ENCODE data around the gene QSOX2. TPM values are rescaled to one million over a fixed set of nuclear protein-coding genes. Genes with fewer than 3 reads are reported as not detected.

The QSOX2 gene
- total RNA-seq, 1 donor from 2014 or later: 6.1 TPM

DNA sequence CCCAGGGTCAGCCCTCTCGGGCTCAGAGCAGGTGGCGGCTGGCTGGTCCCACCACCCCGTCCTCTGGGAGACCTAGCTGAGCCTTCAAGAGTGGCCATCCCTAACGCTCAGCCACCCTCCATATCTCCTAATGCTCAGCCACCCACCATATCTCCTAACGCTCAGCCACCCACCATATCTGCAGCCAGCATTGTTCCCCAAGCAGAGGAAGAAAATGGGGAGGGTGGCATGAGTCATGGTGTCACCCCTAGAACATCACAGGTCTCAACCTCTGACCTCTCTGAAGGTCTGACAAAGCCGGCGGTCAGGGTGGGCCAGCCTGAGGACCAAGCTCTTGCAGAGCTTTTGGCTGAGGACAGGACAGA, 55.4 kb downstream of the QSOX2 start:
- DNase-seq (ENCODE audit: extremely low spot score in 2 of 2): no peak
- Histone ChIP-seq H3K36me3 (no peaks in the 10 kb centered on the region), H3K9me3 (no peaks in the 10 kb centered on the region), H3K27me3 (peaks cover 19% of the 10 kb centered on the region), H3K27ac (no peak overlapping the region), H3K4me1 (peaks cover 8% of the 10 kb centered on the region), H3K4me3 (no peak overlapping the region)
- no peak for TF ChIP-seq POLR2A (IDR thresholded peaks at IDR 0.05)
- intact Hi-C loops (cut with DNase I): no loop called here

DNA sequence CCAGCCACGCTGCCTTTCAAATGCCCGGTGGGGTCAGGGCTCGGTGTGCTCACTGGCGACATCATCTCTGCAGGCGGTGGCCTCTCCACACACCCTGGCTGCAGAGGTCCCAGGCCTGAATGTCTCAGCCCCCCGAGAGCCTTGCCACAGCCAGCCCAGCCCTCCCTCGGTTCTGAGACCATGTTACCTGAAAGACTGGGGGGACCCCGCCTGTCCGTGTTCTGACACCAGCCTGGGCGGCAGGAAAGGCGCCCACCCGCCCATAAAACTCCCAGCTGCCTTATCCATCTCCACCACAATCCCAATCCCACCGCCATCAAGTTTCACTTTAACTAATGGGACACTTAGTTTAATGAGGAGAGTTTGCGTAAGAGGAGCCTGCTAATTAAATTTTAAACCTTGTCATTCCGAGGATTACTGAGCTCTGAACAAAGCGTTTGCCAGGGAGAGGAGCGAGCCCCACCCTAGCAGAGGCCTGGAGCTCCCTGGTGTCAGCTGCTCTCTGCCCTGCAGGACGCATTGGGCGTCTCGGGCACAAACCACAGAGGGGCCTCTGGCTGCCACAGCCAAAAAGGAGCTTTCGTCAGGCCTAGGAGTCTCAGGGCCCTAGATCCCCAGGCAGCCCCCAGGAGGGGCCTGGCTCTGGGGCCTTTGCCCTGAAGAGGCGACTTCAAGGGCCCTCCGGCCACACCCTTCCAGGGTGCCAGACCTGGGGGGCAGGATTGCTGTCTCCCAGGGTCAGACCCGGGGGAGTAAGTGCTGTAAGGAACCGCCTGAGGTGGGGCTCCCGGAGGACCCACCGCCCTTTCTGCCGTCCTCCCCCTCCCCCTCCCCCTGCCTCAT, 56.0 kb downstream of the QSOX2 start:
- intact Hi-C loops (cut with DNase I): no loop called here
- no peak overlapping the region for H3K4me3 ChIP-seq
- DNase-seq (ENCODE audit: extremely low spot score in 2 of 2): no peak
- H3K36me3 ChIP-seq: no peaks in the 10 kb centered on the region
- TF ChIP-seq, protein P1, sequence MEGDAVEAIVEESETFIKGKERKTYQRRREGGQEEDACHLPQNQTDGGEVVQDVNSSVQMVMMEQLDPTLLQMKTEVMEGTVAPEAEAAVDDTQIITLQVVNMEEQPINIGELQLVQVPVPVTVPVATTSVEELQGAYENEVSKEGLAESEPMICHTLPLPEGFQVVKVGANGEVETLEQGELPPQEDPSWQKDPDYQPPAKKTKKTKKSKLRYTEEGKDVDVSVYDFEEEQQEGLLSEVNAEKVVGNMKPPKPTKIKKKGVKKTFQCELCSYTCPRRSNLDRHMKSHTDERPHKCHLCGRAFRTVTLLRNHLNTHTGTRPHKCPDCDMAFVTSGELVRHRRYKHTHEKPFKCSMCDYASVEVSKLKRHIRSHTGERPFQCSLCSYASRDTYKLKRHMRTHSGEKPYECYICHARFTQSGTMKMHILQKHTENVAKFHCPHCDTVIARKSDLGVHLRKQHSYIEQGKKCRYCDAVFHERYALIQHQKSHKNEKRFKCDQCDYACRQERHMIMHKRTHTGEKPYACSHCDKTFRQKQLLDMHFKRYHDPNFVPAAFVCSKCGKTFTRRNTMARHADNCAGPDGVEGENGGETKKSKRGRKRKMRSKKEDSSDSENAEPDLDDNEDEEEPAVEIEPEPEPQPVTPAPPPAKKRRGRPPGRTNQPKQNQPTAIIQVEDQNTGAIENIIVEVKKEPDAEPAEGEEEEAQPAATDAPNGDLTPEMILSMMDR (IDR thresholded peaks at IDR 0.05): no peak
- TF ChIP-seq POLR2AphosphoS5 (IDR thresholded peaks at IDR 0.05; ENCODE audit: insufficient read depth in 1 of 2, low read depth in 1 of 2) (no peak), POLR2A (IDR thresholded peaks at IDR 0.05) (no peak)
- H3K27ac ChIP-seq: no peak overlapping the region
- H3K4me1 ChIP-seq: peaks cover 8% of the 10 kb centered on the region
- peaks cover 19% of the 10 kb centered on the region for H3K27me3 ChIP-seq
- H3K9me3 ChIP-seq: no peaks in the 10 kb centered on the region

DNA sequence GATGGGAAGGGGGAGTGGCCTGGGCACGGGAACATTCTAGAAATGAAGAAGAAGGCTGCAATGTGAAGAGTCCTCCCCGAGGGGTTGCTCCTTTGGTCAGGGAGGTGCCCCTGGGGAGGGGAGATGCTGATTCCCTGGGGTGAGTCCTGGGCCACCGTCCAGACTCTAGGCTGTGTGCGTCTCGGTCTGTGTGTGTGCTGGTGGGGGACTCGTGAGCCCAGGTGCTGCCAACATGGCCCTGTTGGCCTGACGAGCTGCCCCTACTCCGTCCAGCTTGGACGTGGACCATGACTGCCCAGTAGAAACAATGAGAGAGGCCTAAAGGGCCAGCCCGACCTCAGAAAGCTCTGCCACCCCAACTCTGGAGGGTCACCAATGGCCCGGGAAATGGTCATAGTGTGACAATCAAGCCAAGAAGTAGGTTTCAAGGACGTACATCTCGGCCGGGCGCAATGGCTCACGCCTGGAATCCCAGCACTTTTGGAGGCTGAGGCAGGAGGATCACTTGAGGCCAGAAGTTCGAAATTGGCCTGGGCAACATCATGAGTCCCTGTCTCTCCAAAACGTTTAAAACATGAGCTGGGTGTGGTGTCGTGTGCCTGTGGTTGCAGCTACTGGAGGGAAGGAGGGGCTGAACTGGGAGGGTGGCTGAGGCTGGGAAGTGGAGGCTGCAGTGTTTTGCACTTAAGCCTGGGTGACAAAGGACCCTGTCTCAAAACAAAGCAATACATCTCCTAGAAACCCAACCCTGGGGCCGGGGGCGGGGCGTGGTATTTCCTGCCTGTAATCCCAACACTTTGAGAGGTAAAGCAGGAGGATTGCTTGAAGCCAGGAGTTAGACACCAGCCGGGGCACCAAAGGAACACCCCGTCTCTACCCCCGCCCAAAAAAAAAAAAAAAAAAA, 57.7 kb downstream of the QSOX2 start:
- Histone ChIP-seq H3K27ac (no peak overlapping the region), H3K9me3 (no peaks in the 10 kb centered on the region), H3K27me3 (peaks cover 8% of the 10 kb centered on the region), H3K4me3 (no peak overlapping the region), H3K4me1 (peaks cover 6% of the 10 kb centered on the region), H3K36me3 (no peaks in the 10 kb centered on the region)
- no peak for DNase-seq (ENCODE audit: extremely low spot score in 2 of 2)
- TF ChIP-seq POLR2A (IDR thresholded peaks at IDR 0.05) (no peak), POLR2AphosphoS5 (IDR thresholded peaks at IDR 0.05; ENCODE audit: insufficient read depth in 1 of 2, low read depth in 1 of 2) (no peak)
- TF ChIP-seq, protein P1 (IDR thresholded peaks at IDR 0.05): no peak
- intact Hi-C loops (cut with DNase I): no loop called here

DNA sequence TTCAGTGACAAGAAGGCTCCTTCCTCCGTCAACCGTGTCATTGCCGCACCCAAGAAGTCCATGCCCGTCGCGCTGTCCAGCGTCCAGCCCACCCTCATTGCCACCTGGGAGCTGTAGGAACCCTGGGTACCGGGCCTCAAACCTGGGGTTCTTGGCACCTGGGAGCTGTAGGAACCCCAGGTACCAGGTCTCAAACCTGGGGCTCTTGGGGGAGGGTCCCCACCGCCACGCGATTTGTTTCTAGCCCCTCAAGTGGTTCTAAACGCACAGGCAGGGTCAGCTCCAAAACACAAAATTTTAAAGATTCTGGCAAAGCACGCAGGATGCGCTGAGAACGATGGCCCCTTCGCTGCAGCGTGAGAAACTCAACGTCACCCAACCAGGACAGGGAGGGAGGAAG, 58.4 kb downstream of the QSOX2 start:
- intact Hi-C loops (cut with DNase I): no loop called here
- peaks cover 1% of the 10 kb centered on the region for H3K27me3 ChIP-seq
- no peaks in the 10 kb centered on the region for H3K9me3 ChIP-seq
- H3K36me3 ChIP-seq: no peaks in the 10 kb centered on the region
- no peaks in the 10 kb centered on the region for H3K4me1 ChIP-seq
- no peak for DNase-seq (ENCODE audit: extremely low spot score in 2 of 2)
- TF ChIP-seq, protein P1 (IDR thresholded peaks at IDR 0.05): no peak
- TF ChIP-seq POLR2AphosphoS5 (IDR thresholded peaks at IDR 0.05; ENCODE audit: insufficient read depth in 1 of 2, low read depth in 1 of 2): no peak
- TF ChIP-seq POLR2A (IDR thresholded peaks at IDR 0.05): no peak
- H3K27ac ChIP-seq: no peak overlapping the region
- H3K4me3 ChIP-seq: no peak overlapping the region

DNA sequence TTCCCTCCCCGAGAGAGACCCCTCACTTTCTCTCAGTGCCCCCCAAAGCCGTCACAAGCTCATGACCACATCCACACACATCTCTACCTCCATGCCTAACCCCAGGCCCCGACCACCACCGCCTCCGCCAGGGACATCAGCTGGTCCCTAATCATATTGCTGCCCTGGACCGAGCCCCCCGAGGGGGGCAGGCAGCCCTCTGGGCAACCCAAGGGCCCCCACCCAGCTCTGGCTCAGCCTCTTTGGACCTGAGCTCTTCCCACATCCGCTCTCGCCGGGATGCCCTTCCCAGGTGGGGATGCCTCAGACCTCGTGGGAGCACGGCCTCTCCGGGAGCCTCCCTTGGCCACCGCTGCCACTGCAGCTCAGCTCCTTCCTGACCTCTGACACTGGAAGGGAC, 59.2 kb downstream of the QSOX2 start:
- no peak overlapping the region for H3K27ac ChIP-seq
- intact Hi-C loops (cut with DNase I): no loop called here
- no peaks in the 10 kb centered on the region for H3K27me3 ChIP-seq
- no peak overlapping the region for H3K4me3 ChIP-seq
- DNase-seq (ENCODE audit: extremely low spot score in 2 of 2): no peak
- no peaks in the 10 kb centered on the region for H3K4me1 ChIP-seq
- H3K9me3 ChIP-seq: no peaks in the 10 kb centered on the region
- no peaks in the 10 kb centered on the region for H3K36me3 ChIP-seq
- TF ChIP-seq, protein P1 (IDR thresholded peaks at IDR 0.05): no peak
- TF ChIP-seq POLR2AphosphoS5 (IDR thresholded peaks at IDR 0.05; ENCODE audit: insufficient read depth in 1 of 2, low read depth in 1 of 2) (no peak), POLR2A (IDR thresholded peaks at IDR 0.05) (no peak)
